ENCODE measurements around the gene LCN6.
"Not testable (repeated sequence)": the region's sequence is repeated elsewhere in the genome, so short reads cannot be mapped to it uniquely, and the experiment has no call there.

Gene LCN6

DNA sequence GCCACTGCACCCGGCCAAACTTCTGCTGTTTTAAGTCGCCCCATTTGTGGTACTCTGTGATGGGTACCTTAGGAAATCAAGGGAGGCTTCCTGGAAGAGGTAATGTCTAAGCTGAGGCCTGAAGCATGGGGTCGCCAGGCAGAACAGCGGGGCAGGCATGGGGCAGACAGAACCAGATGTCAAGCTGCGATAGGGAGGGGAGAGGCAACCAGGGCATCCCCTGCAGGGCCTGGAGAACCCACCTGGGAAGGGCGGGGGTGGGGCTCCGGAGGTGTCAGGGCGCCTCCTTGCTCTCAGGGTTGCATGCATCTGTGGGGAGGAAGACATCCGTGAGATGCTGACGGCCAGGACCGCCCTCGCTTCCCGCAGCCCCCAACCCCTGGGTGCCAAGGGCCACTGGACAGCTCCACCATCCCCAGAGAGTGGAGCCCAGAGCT lies 13.2 kb upstream of the LCN6 start:
- DNase-seq, result no peak
- in situ Hi-C loops (cut with MboI; ENCODE audit: low pct_unique_long_range_greater_than_20kb, low sequenced_read_pairs), result no loop called here

DNA sequence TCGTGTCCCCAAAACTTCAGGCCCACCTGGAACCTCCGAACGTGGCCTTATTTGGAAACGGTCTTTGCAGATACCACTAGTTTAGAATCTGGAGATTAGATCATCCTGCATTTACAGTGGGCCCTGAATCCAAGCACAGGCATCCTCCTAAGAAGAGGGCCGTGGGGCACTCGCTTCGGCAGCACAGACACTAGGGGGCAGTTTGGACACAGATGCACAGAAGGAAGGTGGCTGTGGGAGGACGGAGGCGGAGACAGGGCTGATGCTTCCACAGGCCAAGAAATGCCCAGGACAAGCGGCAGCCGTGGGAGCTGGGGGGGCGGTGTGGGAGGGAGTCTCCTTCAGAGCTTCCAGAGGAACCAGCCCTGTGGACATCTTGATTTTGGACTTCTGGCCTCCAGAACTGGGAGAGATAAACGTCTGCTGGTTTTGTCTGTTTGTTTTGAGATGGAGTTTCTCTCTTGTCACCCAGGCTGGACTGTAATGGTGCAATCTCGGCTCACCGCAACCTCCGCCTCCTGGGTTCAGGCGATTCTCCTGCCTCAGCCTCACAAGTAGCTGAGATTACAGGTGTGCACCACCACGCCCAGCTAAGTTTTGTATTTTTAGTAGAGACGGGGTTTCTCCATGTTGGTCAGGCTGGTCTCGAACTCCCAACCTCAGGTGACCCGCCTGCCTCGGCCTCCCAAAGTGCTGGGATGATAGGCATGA lies 12.7 kb upstream of the LCN6 start:
- in situ Hi-C loops (cut with MboI; ENCODE audit: low pct_unique_long_range_greater_than_20kb, low sequenced_read_pairs), result not testable (repeated sequence)
- peak; percentile 70 for DNase-seq

DNA sequence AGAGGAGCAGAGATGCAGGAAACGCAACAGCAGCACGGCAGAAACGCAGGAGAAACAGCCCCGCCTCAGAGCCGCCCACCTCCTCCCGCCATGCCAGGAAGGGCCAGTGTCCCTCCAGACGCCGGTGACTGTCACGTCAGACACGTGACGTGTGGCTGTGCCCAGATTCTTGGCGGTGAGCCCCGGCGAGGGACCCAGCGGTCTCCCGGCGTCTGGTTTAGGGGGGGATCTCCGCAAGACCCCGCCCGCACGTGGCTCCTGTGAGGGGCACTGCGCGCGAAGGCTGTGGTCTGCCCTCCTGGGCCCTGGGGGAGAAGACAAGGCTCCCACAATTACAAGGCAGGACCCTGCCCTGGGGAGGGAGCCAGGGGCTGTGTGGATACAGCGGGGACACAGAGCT lies 12.1 kb upstream of the LCN6 start:
- no peak for DNase-seq
- in situ Hi-C loops (cut with MboI; ENCODE audit: low pct_unique_long_range_greater_than_20kb, low sequenced_read_pairs), result no loop called here

DNA sequence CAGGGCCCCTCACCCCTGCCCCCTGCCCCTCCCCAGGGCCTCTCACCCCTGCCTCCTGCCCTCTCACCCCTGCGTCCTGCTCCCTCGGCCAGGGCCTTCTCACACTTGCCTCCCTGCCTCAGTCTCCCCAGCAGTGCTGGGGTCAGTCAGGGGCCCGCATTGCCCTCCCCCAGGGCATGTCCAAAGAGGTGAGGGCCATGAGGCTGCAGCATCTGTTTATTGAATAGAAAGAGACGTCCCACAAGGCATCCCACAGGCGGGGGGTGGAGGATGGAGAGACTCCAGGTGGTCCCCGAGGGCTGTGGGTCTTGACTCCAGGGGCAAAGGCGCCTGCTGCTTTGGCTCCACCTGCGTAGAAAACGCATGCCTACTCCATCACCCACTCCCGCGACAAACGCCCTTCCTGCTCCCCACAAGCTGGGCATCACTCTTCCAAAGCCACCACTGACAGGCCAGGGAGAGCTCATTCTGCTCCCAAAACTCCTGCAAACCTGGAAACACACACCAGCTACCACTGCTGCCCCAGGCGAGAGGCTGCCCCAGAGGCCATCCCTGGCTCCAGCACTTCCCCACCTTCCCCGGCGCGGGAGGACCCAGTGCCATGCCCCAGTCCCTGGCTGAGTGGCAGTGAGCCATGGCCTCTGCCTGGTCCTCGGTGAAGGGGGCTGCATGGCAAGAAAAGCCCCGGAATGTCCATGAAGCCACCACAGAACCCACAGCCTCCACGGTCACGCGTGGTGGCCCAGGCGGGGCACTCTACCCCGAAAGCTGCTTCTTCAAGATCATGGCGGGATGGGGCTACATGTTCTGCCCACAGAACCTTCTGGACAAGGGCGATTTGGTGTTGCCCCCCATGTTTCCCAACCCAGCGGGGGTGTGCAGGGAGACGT lies 11.4 kb upstream of the LCN6 start:
- in situ Hi-C loops (cut with MboI; ENCODE audit: low pct_unique_long_range_greater_than_20kb, low sequenced_read_pairs), result no loop called here
- no peak for DNase-seq

DNA sequence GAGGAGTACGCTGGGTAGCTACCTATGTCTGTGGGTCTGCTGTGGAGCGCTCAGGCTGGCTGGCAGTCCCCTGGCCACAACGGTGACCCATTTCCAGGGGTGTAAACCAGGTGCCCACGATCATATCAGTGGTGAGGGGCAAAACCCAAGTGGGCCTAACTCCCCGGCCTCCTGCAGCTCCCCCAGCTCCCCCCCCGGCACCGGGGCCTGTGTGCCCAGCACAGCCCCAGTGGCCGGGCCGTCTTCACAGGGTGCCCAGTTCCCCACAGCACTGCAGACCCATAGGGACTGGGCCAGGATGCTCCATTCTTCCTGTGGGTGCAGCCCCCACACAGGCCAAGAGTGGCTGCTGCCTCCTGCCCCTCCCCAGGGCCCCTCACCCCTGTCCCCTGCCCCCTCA lies 10.7 kb upstream of the LCN6 start:
- in situ Hi-C loops (cut with MboI; ENCODE audit: low pct_unique_long_range_greater_than_20kb, low sequenced_read_pairs), result no loop called here
- no peak for DNase-seq

DNA sequence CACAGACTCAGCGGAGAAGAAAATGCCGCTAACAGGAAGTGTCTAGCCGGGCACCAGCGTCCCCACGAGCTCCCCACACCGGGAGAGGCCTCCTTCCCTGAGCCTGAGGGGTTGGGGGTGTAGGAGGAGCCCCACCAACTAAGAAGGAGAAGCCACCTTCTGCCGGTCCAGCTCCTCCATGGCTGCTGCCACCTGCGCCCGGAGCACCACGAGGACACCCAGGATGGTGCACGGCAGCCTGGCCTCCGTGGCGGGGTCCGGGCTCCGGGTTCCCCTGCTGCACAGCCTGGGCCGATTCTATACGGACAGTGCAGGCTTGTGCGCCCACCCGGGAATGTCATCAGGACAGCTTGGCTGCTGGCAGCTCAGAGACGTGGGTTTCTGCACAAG lies 9.4 kb upstream of the LCN6 start:
- in situ Hi-C loops (cut with MboI; ENCODE audit: low pct_unique_long_range_greater_than_20kb, low sequenced_read_pairs), result no loop called here
- no peak for DNase-seq

DNA sequence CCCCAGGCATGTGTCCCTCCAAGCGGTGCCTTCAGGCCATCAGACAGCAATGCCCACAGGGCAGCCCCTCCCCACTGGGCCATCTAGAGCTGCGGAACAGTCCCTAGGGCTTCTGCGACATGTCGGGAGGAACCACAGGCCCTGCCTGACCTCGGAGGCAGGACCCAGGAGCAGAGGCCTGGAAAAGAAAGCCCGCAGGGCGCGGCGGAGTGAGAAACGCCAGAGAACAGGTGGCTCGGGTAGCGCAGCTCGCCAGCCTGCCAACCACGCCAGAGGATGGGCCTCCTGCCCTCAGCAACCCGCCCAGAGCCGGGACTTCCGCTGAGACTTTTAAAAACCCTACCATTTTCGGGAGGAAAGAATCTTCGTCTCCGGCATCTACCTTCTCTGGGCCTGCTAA lies 9.0 kb upstream of the LCN6 start:
- in situ Hi-C loops (cut with MboI; ENCODE audit: low pct_unique_long_range_greater_than_20kb, low sequenced_read_pairs), result no loop called here
- no peak for DNase-seq

DNA sequence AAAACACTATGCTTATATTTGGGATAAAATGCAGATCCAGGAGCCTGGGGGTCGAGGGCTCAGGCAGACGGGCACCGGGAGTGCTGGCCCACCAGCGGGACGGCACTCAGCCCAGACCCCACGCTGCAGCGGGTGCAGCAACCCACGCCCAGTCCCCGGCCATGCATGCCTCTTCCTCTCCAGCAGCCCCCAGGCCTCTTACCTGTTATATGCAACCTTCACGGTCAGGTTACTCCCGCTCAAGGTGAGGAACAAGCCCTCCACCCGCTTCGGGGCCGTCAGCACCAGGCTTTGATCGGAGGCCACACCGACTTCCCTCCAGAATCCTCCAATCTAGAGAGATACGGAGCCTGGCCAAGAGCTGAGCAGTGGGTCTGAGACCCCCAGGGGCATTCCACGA lies 8.5 kb upstream of the LCN6 start:
- DNase-seq, result no peak
- in situ Hi-C loops (cut with MboI; ENCODE audit: low pct_unique_long_range_greater_than_20kb, low sequenced_read_pairs), result no loop called here

DNA sequence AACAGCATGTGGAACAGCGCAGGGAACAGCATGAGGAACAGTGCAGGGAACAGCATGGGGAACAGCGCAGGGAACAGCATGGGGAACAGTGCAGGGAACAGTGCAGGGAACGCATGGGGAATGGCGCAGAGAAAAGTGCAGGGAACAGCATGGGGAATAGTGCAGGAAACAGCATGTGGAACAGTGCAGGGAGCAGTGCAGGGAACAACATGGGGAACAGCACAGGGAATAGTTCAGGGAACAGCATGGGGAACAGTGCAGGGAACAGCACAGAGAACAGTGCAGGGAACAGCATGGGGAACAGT lies 7.8 kb upstream of the LCN6 start:
- DNase-seq, result no peak
- in situ Hi-C loops (cut with MboI; ENCODE audit: low pct_unique_long_range_greater_than_20kb, low sequenced_read_pairs), result no loop called here

DNA sequence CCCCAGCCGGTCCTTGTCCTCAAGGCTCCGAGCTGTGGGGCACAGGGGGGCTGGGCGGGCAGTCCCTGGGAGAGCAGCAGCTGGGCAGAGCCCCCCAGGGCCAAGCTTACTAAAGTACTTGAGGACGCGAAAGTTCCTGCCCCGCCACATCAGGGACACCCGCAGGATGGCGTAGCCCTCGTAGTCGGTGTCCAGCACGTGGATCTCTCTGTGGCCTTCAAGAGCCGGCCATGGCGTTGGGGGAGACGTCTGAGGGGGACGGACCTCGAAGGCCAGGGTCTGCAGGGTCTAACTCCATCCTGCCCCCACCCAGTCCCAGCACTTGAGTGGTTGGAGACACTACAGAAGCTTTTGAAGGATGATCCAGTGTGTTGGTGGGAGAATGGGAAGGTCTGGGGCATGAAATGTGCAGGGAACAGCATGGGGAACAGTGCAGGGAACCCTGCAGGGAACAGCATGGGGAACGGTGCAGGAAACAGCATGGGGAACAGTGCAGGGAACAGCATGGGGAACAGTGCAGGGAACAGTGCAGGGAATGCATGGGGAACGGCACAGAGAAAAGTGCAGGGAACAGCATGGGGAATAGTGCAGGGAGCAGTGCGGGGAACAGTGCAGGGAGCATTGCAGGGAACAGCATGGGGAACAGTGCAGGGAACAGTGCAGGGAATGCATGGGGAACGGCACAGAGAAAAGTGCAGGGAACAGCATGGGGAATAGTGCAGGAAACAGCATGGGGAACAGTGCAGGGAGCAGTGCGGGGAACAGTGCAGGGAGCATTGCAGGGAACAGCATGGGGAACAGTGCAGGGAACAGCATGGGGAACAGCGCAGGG lies 7.2 kb upstream of the LCN6 start:
- DNase-seq; in situ Hi-C loops (cut with MboI; ENCODE audit: low pct_unique_long_range_greater_than_20kb, low sequenced_read_pairs): not testable (repeated sequence)

DNA sequence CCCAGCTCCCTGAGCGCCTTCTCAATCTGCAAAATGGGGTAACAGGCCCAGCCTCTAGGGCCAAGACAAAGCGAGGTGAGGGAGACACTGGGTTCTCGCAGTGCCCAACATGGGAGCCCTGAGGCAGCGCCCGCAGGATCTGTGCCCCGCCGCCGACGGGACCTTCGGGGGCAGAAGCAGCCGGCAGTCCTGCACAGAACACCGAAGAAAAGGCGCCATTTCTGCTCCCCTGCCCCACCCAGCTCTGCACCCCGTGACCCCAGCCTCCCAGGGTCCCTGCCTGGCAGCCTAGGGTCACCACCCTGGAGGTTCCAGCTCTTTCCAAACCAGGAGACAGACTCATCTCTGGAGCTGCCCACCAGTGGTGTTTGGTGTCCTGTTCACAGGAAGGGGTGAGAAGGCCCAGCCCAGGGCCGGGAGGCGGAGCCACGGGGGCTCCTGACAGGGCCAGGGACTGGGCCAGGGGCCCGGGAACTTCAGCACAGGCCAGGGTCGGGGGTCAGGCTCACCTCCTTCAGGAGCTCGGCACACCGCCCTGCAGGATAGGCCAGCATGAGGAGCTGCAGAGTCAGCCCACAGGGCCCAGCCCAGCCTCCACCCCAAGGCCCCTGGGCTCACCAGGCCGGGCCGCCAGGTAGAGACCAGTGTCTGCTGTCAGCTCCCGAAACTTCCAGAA lies 6.4 kb upstream of the LCN6 start:
- in situ Hi-C loops (cut with MboI; ENCODE audit: low pct_unique_long_range_greater_than_20kb, low sequenced_read_pairs), result no loop called here
- DNase-seq, result no peak

DNA sequence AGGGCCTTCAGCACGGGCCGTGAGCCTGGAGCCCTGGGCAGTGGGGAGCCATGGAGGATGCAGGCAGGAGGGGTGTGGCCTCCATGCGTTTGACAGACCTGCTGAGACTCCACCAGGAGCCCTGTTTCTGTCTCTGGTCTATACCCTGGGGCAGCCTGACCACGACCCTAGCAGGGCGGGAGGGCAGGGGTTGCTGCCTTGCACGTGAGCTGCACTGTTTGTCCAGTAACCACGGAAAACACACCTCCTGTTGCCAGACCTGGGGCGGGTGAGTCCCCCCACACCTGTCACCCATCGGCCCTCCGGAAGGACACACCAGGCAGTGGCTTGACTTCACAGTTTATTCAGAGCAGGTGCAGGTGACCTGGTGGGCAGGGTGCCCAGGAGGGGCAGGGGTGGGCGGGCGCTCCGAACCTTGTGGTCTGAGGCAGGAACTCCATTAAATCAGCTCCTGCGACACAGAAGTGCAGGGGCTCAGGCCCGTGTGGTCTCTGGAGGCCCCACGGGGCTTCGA lies 5.8 kb upstream of the LCN6 start:
- in situ Hi-C loops (cut with MboI; ENCODE audit: low pct_unique_long_range_greater_than_20kb, low sequenced_read_pairs), result no loop called here
- DNase-seq, result no peak

DNA sequence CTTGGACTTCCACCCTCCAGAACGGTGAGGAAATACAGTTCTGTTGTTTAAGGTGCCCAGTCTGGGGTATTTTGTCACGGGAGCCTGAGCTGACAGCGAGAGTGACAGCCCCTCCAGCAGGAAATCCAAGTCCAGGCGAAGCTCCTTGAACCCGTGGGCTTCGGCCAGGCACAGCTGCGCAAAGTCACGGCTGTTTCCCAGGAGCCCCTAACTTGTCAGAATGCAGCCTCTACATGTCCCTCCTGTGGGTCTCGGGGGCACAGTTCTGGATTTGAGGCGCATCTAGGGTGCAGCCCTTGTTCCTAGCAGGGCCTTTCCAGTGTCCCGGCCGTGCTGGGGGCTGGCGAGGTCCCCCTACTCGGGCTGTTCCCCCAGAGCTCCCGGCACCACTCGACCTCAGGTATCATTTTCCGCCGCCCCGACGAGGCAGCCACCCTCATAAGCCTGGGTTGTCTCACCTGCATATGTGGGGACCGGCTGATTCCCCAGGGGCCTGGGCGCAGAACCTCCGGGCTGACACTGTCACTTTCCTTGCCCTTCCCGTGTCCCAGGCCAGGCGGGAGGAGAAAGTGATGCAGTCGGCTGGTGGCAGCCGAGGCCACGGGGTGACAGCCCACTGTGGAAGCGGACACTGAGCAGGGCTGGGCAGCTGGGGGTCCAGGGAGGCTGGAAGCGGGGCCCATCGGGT lies 5.2 kb upstream of the LCN6 start:
- DNase-seq, result no peak
- in situ Hi-C loops (cut with MboI; ENCODE audit: low pct_unique_long_range_greater_than_20kb, low sequenced_read_pairs), result no loop called here

DNA sequence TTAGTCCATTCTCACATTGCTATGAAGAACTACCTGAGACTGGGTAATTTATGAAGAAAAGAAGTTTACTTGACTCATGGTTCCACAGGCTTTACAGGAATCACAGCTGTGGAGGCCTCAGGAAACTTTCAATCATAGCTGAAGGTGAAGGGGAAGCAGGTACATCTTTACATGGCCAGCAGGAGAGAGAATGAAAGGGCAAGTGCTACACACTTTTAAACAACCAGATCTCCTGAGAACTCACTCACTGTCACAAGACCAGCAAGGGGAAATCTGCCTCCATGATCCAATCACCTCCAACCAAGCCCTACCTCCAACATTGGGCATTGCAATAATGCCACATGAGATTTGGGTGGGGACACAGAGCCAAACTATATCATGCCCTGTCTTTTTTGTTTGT lies 3.5 kb upstream of the LCN6 start:
- DNase-seq, result no peak
- in situ Hi-C loops (cut with MboI; ENCODE audit: low pct_unique_long_range_greater_than_20kb, low sequenced_read_pairs), result no loop called here

DNA sequence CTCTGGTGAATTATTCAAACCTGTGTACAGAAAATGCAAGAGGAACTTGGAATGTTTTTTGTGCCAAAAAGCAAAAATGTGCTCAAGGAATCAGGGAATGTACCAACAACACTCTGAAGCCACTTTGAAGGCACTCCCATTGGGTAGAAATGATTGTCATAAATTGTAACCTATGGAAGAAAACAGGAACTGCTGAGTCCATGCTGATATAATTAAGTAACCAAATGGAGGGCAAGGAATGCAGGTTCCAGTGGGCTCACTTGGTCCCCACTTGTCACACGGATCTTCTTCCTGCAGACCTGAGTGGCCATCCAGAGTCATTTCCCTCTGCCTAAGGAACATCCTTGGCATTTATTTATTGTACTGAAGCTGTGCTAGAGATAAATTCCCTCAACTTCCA lies 2.9 kb upstream of the LCN6 start:
- in situ Hi-C loops (cut with MboI; ENCODE audit: low pct_unique_long_range_greater_than_20kb, low sequenced_read_pairs), result no loop called here

DNA sequence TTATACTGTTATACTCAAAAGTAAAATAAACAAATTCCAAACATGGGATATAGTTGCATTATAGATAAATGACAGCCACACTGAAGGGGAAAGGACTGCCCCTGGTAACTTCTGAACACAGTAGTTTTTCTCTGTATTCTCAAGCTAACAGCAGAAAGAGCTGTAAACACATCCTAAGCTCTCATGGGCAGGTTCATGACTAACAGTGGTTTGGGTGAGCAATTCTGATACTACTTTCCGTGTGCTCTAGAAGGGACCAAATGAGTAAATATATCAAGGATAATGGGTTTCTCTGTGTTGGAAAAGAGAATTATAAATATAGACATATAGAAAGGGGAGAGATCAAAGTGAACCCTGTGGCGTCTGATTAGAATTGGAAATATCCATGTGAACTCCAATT lies 2.2 kb upstream of the LCN6 start:
- no peak for DNase-seq
- in situ Hi-C loops (cut with MboI; ENCODE audit: low pct_unique_long_range_greater_than_20kb, low sequenced_read_pairs), result no loop called here

More for the DNA sequence above, 2.9 kb upstream of the LCN6 start:
- DNase-seq, result no peak

DNA sequence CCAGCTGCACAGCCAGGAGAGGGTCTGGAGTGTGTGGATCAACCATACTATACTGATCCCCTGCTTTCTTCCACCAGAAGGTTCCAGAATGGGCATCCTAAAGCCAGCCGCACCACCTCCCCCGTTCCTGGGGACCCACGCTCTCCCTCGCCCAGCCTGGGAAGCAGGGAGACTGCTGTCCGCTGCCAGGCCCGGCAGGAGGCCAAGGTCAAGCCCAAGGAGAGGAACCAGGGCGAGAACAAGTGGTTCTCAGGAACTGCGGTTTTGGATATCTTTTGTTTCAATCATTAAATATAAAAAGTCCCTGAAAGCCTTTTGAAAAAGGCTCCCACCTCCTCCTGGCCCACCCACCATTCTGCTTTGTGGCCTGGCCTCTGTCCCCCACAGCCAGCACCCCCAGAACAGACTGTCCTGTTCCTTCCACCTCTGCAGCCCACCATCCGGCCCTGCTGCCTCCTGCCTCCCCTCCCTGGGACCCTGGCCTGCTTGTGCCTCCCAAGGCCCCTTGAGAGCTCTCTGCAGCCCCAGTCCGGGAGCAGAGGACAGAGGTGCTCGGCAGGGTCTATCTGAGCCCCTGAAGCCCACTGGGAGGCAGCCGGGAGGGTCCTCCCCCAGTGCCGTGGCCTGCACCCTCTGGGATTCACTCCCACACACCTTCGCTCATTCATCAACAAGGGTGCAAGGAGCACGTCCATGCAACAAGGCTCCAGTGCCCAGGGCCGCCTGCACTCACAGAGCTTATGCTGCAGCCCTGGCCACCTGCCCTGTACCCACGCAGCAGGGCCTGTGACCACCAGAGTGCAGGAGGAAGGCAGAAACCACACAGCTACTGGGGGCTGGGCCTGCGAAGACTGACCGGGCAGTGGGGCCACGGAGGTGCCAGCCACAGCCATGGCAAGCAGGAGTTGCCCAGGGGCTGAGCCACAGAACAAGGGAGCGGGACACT lies 614 bp upstream of the LCN6 start:
- no peak for DNase-seq
- in situ Hi-C loops (cut with MboI; ENCODE audit: low pct_unique_long_range_greater_than_20kb, low sequenced_read_pairs), result no loop called here
